Measurements from ENCODE around the gene RNF10.
A peak's percentile ranks its signal among the peaks of the same experiment; 100 is the strongest.
"Not testable (repeated sequence)": the region's sequence is repeated elsewhere in the genome, so short reads cannot be mapped to it uniquely, and the experiment has no call there.

RNF10 gene

DNA sequence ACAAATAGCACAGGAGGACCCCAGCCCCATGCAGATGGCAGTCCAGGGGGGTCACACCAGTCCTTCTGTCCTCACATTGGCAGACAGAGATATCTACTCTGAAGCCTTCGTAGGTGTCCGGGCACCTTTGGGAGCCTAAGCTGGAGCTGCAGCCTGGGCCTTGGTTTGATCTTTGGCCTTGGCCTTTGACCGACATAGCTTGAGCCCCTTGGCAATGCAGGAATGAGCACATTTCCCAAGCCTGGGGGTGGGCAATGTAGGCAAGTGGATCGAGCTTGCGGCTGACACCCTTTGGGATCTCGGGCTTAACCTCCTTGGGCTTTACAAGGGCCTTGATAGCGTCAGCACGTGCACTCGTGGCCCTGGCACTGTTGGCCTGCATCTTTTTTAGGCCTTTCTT lies 11.6 kb upstream of the RNF10 start:
- in situ Hi-C loops (cut with MboI; ENCODE audit: low sequenced_read_pairs, unreplicated experiment): no loop called here
- no peak for DNase-seq (ENCODE audit: low spot score)
- TF ChIP-seq CTCF (IDR thresholded peaks at IDR 0.05; ENCODE audit: borderline replicate concordance, control extremely low read depth, extremely low read depth, insufficient read depth, missing control alignments): no peak

- no peak for TF ChIP-seq CTCF (IDR thresholded peaks at IDR 0.05; ENCODE audit: borderline replicate concordance, control extremely low read depth, extremely low read depth, insufficient read depth, missing control alignments)
- DNase-seq (ENCODE audit: low spot score): peak; percentile 90
- in situ Hi-C loops (cut with MboI; ENCODE audit: low sequenced_read_pairs, unreplicated experiment): no loop called here
Observed at GRCh38 chr12:120528861-120529525, 5.2 kb upstream of the RNF10 start, which contains the start of gene COQ5. TSS of gene COQ5 (minus strand) at chr12:120529158. CDS start at chr12:120529141, 17 bp downstream.

GRCh38 chr12:120529641-120530417 lies 4.3 kb upstream of the RNF10 start:
- in situ Hi-C loops (cut with MboI; ENCODE audit: low sequenced_read_pairs, unreplicated experiment): no loop called here
- TF ChIP-seq CTCF (IDR thresholded peaks at IDR 0.05; ENCODE audit: borderline replicate concordance, control extremely low read depth, extremely low read depth, insufficient read depth, missing control alignments): no peak
- no peak for DNase-seq (ENCODE audit: low spot score)

DNA sequence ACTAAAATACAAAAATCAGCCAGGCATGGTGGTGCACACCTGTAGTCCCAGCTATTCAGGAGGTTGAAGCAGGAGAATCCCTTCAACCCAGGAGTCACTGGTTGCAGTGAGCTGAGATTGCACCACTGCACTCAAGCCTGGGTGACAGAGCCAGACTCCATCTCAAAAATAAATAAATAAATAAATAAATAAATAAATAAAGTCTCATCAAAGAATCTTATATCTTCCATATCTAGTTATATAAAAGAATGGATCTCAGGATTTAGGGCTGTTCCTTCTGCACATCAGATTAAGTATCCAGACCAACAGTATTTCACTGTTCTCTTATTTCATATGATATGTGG lies 3.8 kb upstream of the RNF10 start:
- in situ Hi-C loops (cut with MboI; ENCODE audit: low sequenced_read_pairs, unreplicated experiment): not testable (repeated sequence)

DNA sequence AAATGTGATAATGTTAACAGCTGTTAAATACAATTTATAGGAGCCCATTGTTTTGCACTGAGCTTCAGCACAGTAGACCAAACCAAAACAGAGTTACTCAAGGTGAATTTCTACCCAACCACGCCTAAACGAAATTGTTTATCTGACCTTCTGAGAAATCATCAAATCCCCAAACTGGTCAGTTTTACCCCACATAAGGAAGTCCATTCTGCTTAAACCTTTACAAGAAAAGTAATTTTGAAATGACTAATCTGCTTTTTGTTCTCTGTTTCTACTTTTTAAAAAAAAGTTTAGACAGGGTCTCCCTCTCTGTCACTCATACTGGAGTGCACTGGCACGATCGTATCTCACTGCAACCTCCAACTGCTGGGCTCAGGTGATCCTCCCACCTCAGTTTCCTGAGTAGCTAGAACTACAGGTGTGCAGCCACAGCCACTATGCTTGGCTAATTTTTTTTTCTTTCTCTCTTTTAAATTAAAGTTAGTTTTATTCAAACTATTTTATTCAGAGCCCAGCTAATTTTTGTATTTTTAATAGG lies 1.4 kb upstream of the RNF10 start:
- in situ Hi-C loops (cut with MboI; ENCODE audit: low sequenced_read_pairs, unreplicated experiment): no loop called here
- TF ChIP-seq CTCF (IDR thresholded peaks at IDR 0.05; ENCODE audit: borderline replicate concordance, control extremely low read depth, extremely low read depth, insufficient read depth, missing control alignments): no peak
- peak; percentile 41 for DNase-seq (ENCODE audit: low spot score)

More for the DNA sequence above, 3.8 kb upstream of the RNF10 start:
- DNase-seq (ENCODE audit: low spot score): not testable (repeated sequence)

- TF ChIP-seq CTCF (IDR thresholded peaks at IDR 0.05; ENCODE audit: borderline replicate concordance, control extremely low read depth, extremely low read depth, insufficient read depth, missing control alignments): no peak
- DNase-seq (ENCODE audit: low spot score): peak; percentile 69
- in situ Hi-C loops (cut with MboI; ENCODE audit: low sequenced_read_pairs, unreplicated experiment): no loop called here
Observed at GRCh38 chr12:120534703-120535655, 823 bp downstream of the RNF10 start.

All from GM13976 (cell line).